HG03097 (cell line): ENCODE measurements around the gene VDAC2.
"Not testable (repeated sequence)": the region's sequence is repeated elsewhere in the genome, so short reads cannot be mapped to it uniquely, and the experiment has no call there.

Experiments
- ATAC-seq: cut with Tn5 transposase; IDR thresholded peaks from one replicate; pipeline ENCODE4 v1.9.1; 2021; ENCODE audit not compliant: unreplicated experiment, low FRiP score

Gene VDAC2, protein sequence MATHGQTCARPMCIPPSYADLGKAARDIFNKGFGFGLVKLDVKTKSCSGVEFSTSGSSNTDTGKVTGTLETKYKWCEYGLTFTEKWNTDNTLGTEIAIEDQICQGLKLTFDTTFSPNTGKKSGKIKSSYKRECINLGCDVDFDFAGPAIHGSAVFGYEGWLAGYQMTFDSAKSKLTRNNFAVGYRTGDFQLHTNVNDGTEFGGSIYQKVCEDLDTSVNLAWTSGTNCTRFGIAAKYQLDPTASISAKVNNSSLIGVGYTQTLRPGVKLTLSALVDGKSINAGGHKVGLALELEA

DNA sequence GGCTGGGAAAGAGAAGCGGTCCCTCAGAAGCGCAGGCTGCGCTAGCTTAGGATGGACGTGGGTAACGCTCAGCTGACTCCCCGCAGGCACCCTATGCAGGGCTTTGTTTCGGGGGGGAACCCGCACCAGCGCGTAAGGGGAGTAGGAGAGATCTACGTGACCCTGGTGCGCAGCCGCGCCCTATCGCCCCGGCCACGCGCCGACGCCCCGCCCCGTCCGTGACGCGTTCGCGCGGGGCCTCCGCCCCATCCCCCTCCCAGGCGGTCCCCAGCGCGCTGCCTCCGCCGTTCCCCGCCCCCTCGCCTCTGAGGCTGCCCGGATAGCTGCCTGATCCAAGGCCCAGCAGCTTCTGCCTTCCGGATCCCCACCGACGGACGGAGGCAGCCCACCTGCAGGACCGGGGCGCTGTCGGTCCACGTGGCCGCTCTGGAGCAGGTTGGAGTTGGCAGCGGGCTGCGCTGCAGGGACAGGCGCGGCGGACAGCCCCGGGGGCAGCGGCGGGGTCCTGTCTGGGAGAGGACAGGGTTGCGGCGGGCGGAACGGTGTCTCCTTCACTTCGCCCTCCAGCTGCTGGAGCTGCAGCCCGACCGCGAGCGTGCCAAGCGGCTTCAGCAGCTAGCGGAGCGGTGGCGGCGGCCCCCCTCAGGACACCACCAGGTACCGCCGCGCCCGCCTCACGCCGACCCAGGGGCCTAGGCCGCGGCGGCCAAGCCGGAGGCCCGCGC is at the start of gene VDAC2:
Gene VDAC2 (plus strand): TSS at position 515 of the 725 bp plus-strand sequence. CDS start 363 bp downstream, outside the sequence.
- peak; percentile 82 for ATAC-seq

DNA sequence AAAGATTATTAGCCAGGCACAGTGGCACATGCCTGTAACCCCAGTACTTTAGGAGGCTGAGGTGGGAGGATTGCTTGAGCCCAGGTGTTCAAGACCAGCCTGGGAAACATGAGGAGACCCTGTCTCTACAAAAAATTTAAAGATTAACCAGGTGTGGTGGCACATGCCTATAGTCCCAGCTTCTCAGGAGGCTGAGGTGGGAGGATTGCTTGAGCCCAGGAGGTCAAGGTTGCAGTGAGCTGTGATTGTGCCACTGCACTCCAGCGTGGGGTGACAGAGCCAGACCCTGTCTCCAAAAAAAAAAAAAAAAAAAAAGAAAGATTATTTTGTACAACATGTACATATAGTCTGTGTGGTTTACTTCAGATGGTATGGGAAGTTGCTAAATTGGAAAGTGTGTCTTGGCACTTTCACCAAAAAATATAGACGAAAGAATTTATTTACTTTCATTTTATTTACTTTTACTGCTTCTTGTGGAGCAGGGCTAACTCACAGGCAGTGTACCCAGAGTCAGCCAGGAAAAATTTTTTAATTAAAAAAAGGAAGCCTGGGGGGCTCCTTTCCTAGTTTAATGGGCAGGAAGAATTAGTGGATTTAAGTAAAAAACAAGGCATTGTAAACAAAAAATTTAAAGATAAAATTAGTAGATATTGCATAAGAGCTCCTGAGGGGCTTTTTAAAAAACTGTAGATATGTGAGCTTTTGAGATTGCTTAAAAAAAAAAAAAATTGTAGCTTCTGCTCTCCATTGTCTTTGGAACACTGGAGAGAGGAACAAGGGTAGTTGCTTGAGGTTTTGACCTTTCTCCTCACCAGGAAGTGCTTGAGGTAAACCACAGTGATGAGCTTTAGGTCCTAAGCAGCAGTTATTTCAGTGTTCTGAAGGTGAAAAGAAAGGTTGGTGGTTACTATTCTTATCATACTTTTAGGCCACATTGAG is 44.6 kb upstream of the VDAC2 start:
- peak; percentile 77 for ATAC-seq

DNA sequence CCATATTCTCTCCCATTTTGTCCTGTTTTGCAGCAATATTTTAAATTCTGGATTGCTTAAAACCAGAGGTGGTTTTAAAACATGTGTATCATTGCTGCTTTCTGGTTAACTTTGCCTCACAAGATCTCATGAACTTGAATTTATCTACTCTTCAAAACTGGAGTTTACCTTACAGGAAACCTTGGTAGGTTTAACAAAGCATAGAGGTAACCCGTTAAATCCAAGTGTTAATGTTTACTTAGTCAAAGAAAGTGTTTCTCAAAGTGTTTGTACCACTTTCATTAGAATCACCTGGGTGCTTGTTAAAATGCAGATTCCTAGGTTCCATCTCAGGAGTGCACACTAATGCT is 44.0 kb upstream of the VDAC2 start:
- peak; percentile 34 for ATAC-seq

DNA sequence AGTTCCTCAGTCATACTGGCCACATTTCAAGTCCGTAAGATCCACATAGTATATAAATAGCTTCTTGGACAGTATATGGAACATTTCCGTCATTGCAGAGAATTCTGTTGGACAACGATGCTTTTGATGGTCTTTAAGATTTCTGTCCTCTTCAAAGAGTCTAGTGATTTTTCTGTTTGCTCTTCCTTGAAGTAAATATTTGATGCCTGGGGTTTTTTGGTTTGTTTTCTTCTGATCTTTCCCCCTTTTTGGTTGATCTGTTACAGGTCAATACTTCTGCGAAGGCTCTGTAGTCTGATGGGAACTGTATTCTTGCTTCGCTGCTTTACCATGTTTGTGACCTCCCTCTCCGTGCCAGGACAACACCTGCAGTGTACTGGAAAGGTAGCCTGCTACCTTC is 42.3 kb upstream of the VDAC2 start:
- no peak for ATAC-seq

DNA sequence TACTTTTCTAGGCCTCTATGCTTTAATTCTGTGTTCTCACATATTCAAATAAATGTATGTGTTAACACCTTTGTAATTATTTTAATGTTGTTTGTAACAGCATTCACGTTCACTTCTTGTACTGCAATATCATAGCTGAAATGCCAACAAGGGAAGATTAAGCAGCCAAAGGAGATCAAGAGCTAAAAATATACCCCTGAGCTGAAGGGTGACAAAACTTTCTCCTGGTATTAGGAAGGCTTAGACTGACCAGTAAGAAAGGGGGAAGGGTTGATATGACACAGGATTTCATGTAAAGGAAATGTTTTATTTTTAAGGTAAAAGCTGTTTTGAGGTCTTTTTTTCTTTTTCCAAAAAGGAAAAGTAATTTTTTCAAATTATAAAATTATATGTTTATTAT is 40.4 kb upstream of the VDAC2 start:
- no peak for ATAC-seq

DNA sequence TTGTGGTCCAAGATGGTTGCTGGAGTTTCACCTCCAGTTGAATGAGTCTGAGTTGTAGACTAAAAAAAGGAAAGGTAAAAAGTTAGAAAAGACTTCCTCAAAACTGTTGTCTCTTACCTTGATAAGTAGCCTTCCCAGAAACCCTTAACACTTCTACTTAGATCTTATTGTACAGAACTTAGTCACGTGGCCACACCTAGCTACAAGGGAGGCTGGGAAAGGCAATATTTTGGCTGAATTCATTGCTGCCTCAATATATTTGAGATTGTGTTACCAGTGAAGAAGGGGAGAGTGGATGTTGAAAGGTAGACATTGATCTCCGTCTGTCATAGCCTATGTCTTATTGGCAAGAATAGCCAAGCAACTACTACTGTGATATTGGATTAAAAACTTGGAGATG is 35.5 kb upstream of the VDAC2 start:
- ATAC-seq = no peak

DNA sequence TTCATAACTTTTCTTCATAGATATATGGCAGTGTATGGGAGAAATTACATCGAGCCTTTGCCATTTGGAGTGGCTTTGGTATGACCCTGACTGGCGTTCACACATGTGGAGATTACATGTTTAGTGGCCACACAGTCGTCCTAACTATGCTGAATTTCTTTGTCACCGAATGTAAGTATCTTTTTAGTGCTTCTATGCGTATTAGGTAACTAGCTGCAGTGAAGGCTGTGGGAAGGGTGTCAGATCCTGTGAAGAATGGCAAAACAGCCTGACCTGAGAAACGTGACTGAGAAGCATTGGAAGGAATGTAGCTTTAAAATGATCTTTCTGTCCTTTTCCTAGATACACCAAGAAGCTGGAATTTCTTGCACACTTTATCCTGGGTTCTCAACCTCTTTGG is 34.5 kb upstream of the VDAC2 start:
- no peak for ATAC-seq

DNA sequence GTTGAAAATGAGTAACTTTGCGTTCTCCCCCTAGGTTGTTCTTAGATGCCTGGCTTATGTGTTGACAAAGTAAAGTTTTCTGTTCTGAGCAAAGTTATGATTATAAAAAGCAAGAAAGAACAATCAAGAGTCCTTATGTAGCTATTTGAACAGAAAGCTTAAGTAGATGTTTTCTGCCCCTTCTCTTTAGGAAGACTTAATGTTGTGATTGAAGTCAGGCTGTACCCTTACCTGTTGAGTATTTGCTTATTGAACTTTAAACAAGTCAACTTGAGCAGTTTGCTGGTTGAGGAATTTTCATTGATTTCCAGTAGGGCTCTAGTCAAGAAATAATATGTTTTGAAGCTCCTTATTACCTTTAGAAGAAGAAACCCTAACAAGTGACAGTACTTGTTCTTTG is 33.9 kb upstream of the VDAC2 start:
- ATAC-seq = no peak

DNA sequence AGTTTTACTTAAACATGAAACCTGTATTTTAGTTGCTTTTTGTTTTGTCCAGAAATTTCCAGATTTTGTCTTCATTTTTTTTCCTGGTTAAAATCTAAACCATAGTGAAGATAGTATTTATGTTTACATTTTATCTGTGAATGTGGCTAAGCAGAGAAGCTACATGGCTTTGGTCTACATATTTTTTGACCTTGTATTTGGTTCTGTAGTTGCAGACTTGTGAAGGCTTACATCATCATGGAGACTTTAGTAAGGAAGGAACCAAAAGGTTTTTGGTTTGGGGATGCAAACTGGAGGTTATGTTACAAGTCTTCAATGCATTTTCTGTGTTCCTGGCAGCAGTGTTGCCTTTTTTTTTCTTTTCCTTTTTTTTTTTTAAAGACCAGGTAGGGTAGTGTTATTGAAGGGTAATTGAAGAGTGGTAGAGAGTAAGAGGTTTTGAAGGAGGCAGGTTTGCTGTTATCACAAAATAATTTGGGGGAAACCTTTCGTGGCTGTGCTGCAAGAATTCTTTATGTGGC is 30.9 kb upstream of the VDAC2 start:
- ATAC-seq = no peak

DNA sequence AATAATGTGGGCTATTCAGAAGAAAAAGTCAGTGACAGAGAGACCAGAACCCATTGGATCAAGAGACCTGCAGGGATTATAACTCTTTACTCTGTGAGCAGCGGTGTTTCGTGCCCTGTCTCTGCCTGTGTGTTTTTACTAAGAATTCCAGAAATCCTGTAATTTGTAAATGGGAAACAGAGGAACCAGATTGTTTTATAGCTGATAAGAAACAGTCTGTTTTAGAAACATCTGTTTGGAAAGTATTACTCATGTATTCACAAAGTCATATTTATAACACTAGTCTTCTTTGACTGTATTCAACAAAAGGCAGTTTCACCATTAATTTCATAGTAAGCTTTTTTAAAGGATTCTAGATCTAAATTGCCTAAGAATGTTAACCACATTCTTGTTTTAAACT is 30.0 kb upstream of the VDAC2 start:
- ATAC-seq = no peak

DNA sequence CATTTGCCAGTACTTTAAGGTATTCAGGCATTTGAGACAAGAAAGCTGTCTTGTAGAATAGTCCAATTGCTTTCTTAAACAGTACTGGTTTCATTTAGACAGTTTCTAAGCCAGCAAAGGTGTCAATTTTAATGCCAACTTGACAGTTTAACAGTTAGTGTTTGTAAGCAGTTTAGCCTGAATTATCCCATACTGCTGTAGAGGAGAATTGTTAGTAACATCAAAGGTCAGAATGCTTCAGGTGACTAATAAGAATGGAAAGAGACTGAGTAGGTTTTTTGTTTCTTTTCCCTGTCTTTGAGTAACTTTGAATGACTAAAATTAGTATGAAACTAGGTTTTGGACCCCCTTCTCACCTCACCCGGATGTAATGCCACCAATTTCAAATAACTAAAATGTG is 29.5 kb upstream of the VDAC2 start:
- ATAC-seq = no peak

DNA sequence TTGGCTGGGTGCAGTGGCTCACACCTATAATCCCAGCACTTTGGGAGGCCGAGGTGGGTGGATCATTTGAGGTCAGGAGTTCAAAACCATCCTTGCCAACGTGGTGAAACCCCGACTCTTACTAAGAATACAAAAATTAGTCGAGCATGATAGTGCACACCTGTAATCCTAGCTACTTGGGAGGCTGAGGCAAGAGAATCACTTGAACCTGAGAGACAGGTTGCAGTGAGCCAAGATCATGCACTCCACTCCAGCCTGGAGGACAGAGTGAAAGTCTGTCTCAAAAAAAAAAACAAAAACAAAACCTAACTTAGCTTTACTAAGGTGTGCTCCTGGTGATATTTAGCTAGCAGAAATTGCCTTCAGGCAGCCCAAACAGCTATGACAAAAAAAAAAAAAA is 24.3 kb upstream of the VDAC2 start:
- no peak for ATAC-seq

DNA sequence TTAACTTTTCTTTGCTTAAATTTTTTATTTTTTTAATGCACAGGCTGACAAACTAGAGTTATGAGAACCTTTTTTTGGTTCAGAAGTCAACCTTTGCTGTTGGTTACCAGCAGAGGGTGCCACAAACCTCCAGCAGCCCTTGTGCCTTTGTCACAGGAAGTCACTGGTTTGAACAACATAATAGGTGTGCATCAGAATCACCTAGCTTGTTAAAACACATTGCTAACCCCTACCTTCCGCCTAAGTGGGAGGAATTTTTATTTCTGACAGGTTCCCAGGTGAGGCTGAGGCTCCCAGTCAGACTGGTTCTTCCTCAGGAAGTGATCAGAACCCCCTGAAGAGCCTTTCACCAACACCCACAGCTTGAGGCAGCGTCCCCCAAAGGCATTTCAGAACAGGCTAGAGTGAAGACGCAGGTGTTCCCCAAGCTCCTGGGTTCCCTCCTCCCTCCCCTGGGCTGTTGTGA is 22.6 kb upstream of the VDAC2 start:
- no peak for ATAC-seq

DNA sequence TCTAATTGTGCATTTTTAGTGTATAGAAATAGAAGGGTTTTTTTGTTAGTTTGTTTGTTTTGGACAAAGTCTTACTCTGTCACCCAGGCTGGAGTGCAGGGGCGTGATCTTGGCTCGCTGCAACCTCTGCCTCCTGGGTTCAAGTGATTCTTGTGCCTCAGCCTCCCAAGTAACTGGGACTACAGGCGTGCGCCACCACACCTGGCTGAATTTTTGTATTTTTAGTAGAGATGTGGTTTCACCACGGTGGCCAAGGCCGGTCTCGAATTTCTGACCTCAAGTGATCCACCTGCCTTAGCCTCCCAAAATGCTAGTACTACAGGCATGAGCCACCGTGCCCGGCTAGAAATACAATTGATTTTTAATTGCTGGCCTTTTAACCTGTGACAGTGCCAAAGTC is 22.1 kb upstream of the VDAC2 start:
- ATAC-seq = not testable (repeated sequence)

DNA sequence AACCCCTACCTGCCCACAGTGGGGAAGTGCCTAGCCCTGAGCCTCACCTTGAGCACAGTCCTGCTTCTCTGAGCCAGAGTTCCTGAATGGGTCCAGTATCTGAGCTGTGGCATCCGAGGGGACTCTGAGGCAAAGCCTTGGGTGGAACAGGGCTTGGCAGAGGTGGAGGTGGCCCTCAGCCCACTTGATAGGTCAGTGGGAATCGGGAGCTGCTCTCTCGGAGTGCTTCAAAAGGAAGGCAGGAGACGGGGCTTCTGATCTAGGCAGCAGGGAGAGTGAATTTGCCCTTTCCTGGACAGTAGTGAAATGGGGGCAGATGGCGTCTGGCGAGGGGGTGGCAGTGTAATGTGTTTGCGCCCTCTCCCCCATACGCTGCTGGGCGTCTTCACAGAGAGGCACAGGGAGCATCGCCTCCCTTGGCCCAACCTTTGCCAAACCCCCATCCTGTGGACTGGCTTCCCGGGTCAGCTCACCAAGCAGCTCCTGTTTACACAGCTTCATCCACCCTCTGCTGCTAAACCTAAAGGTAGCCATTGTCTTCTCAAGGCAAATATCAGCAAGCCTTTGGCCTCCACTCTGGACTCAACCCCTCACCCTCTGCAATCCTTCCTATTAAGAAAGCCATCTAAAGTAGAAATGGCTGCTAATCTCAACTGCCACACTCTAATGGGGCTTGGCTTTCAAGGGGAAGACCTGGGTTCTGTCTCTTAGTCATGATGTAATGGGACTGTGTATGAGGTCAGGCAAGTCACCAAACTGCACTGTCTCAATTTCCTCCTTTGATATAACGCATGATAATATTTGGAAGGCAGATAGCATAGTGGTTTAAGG is 21.1 kb upstream of the VDAC2 start:
- ATAC-seq = no peak

DNA sequence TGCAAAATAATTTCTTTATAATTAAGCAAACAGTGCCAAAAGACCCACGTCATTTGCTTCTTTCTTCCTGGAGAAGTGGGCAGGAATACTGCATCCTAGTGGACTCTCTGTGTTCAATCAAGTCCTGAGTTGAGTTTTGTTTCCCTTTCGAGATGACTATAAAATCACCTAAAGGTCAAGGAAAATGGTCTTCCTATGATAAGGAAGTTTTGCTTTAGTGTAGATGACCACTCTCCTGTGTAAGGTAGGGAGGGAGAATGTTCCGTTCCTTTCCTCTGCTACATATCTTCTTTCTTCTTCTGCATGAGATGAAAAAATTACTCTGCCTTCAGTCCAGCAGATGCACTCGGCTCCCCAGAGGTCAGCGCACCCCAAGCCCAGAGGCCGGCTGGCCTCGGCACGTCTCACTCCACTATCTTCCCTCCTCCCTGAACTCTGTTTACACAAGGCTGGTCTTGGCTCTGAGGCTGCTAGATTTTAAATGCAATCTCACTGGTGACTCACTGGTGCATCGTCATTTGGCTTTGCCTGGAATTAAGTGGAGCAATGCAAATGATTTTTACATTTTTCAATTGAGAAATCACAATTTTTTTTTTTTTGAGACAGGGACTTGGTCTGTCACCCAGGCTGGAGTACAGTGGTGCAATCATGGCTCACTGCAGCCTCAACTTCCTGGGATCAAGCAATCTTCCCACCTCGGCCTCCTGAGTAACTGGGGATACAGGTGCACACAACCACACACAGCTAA is 18.6 kb upstream of the VDAC2 start:
- no peak for ATAC-seq

DNA sequence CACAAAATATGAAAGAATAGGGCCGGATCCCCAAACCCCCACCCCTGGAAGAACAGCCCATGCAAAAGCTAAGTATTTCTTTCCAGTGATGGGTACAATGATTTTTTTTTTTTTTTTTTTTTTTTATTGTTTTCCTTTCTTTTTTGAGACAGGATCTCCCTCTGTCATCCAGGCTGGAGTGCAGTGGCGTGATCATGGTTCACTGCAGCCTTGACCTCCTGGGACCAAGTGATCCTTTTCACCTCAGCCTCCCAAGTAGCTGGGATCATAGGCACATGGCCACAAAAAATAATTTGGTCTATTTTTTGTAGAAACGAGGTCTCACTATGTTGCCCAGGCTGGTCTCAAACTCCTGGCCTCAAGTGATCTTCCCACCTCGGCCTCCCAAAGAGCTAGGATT is 16.0 kb upstream of the VDAC2 start:
- not testable (repeated sequence) for ATAC-seq

DNA sequence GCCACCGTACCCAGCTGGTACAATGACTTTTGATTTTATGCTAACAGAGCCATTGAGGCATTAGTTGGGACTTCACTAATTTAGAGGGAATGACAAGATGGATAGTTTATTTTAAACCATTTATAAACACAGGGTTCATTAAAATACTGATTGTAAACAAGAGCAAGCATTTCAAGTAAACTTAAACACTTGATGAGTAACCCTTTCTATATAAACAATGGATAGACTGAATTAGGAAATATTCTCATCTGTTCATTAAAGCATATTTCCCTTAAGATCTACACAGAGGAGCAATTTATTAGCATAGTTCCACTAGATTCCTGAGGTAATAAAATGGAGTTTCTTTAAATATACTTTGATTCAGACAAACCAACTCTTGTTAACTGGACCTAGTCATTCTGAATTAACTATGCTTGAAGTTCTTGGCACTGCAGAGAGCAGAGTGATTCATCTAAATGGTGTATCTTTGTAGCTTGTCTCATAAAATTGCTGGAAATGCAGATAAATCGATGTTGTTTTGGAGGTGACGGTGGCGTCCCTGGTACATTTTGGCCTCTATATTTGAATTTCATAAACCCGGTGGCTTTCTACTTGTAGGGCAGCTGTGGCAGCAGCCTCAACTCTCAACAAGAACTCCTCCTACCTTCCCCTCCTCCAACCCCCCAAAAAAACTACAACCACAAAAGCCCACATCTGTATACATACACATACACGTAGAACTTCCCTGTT is 15.4 kb upstream of the VDAC2 start:
- no peak for ATAC-seq

DNA sequence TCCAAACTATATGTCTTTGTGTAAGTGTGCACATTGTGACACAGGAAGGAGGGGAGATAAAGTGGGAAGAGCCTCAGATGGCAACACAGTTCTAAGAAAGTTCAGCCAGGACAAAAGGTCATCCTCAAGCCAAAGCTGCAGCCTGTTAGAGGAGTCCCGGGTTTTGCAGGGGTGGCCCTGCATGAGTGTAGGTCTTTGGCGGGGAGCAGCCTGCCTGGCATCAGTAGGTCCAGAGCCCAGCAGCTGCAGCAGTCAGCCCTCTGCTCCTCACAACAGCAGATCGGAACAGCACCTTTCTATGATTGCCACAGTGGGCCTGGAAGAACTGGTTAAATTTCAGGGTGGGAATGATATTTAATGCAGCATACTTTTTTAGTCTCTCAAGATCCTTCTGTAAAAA is 13.5 kb upstream of the VDAC2 start:
- no peak for ATAC-seq
